A204.1 (cell line): ENCODE data around the gene NCL.
"Not testable (repeated sequence)": the region's sequence is repeated elsewhere in the genome, so short reads cannot be mapped to it uniquely, and the experiment has no call there.

Source experiments
- FAIRE-seq: peaks from 2 replicates; lab custom pipeline; 2012; peaks lifted over from hg19 to GRCh38; lab: Jason Lieb, UNC

NCL gene

GRCh38 chr2:231430437-231430836 lies 33.8 kb downstream of the NCL start:
- FAIRE-seq: not testable (repeated sequence)

GRCh38 chr2:231429901-231430300 lies 34.4 kb downstream of the NCL start:
- FAIRE-seq: no peak

DNA sequence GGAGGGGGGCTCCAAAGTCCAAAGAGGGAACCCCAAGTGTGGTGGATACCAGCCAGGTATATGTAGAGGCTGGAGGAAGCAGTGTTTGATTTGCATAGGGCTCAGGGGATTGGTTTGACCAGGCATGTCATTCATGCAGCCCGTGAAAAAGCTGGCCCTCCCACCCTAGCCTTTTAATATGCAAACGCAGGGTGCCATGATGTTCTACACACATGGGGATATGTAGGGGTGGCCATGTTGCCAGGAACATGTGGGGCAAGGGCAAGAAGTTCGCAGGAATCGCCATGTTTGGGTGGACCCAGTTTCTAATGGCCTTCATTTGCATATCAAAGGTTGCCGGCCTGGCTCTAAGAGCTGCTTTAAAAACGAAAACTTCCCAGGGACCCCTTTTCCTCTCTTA lies 35.1 kb downstream of the NCL start:
- FAIRE-seq: no peak

DNA sequence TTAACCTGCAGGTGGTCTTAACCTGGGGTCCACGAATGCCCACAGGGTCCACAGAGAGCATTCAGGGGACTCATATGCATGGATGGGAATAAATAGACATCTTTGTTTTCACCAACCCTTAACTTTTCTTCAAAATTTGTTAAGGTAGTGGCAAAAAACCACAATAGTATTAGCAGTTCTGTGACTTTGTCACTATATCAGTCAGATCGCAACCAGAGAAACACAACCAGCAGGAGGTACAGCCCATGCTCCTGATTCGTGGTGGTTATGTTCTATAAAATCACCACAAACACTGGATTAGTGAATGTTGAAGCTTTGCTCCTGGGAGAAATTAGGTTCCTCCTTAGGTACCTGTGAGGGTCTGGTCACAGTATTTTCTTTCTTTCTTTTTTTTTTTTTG lies 37.2 kb downstream of the NCL start:
- FAIRE-seq: no peak

DNA sequence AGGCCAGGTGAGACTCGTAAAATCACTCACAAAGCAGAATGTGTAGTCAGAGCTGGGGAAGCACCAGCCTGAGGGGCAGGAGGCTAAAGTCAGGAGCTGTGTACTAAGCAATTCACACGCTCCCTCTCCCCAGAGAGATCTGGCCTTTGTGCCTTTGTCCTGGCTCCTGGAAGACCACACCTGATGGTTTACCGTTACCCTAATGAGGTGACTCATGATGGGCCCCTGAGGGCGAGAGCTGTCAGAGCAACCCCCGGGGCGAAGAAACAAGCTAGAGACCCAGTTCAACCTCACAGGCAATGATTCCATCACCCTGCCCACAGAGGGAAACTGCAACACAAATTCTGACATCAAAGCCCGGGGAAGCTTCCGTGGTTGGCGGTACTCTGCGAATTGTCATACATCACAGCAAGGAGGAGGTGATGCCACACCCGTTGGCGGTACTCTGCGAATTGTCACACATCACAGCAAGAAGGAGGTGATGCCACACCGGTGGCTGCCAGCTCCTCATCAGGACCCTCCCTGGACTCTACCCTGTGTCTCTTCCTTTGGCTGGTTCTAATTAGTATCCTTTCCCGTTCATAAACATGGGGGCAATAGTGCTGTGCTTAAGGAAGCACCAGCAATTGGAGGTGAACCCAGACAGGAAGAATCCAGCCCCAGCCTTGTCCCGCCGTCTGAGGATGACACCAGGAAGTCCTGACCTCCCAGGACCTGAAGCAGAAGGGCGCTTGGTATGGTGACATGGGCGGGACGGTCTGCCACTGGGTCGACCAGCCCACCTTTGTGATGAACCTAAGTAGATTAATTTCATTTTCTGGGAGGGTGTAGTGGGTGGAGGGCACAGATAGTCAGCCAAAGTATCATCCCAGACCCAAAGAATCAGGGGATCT lies 38.2 kb downstream of the NCL start:
- no peak for FAIRE-seq

- FAIRE-seq: no peak
These were observed 38.9 kb downstream of the NCL start for GRCh38 chr2:231425291-231425810.

GRCh38 chr2:231423176-231423575 lies 41.1 kb downstream of the NCL start:
- no peak for FAIRE-seq

DNA sequence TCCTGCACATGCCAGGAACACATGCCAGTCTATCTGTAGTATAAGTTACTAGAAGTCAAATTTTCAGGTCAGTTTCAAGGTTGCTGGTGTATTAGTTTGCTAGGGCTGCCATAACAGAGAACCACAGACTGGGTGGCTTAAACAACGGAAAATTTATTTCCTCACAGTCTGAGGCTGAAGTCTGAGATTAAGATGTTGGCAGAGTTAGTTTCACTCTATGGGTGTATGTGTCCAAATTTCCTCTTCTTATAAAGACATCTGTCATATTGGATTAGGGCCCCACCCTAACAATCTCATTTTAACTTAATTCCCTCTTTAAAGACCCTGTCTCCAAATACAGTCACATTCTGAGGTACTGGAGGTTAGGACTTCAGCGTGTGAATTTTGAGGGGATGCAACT lies 42.2 kb downstream of the NCL start:
- FAIRE-seq: no peak

GRCh38 chr2:231421051-231421580 lies 43.2 kb downstream of the NCL start:
- FAIRE-seq: no peak

- FAIRE-seq: no peak
These were observed 45.3 kb downstream of the NCL start for GRCh38 chr2:231418820-231419640.

GRCh38 chr2:231415029-231415428 lies 49.3 kb downstream of the NCL start:
- FAIRE-seq: no peak

- no peak for FAIRE-seq
These were observed 50.3 kb downstream of the NCL start for GRCh38 chr2:231413921-231414476.

- no peak for FAIRE-seq
These were observed 50.8 kb downstream of the NCL start for GRCh38 chr2:231413456-231413855.

DNA sequence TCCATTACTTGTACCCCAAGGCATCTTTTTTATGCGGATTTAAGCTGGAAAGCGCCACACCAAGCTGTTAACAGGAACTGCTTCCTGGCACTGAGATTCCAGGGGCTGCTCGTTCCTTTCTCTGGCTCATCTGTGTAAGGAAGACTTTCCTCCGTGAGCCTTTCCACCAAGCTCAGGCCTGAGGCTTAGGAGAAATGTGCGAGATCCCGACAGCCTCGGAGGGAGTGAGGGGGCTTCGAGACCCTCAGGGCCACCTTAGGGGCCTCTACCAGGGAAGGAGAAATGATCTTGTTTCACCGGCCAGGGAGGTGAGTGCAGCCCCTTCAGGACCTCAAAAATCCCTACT lies 51.7 kb downstream of the NCL start:
- FAIRE-seq: no peak

GRCh38 chr2:231411831-231412617 lies 52.3 kb downstream of the NCL start:
- FAIRE-seq: no peak

- FAIRE-seq: no peak
These were observed 53.0 kb downstream of the NCL start for GRCh38 chr2:231411237-231411636.

DNA sequence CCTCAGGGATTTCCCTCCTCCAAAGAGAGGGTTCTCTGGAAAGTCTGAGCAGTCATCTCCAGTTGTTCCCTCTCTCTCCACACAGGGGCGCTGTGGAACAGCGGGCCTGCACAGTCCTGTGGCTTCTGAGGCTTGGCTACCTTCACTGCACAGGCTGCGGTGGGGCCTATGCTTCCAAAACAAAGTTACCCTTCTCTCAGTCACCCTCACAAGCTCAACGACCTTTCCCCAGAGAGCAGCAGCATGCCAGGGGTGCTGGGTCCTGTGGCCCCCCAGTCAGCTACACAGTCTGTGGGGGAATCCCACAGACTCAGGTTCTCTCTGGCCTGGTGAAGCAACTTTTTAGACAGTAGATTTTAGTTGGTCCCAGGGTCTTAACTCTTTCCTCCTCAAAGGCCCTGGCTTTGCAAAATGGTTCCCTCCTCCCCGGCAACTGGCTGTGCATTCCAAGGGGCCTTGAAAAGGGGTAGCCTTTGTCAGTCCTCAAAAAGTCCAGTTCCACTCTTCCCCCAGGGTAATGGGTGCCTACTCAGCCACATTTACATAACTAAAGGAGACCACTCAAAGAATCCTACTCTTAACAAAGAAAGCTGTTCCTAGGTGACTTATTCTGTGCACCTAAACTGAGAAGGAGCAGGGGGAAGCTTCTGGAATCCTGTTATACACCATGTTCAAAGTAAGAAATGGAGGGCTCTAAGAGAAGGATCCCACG lies 53.8 kb downstream of the NCL start:
- no peak for FAIRE-seq

DNA sequence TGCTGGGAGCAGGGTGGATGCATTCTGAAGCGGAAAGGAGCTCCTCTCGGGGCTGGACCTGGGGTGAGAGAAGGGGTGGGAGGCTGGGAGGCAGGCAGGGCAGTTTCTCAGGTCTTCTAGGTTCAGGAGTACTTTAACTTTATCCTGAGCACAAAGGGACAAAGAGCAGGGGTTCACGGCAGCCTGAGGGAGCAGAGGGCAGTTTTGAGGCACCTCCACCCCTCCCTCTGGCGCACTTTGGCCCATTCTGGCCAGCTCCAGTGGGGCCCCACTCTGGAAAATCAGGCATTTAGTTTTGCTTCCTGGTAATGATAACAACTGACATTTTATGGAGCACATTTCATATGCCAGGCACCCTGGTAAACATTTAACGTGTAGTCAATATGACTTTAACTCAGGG lies 54.5 kb downstream of the NCL start:
- FAIRE-seq: no peak

- FAIRE-seq: not testable (repeated sequence)
These were observed 56.0 kb downstream of the NCL start for GRCh38 chr2:231408304-231408703.

DNA sequence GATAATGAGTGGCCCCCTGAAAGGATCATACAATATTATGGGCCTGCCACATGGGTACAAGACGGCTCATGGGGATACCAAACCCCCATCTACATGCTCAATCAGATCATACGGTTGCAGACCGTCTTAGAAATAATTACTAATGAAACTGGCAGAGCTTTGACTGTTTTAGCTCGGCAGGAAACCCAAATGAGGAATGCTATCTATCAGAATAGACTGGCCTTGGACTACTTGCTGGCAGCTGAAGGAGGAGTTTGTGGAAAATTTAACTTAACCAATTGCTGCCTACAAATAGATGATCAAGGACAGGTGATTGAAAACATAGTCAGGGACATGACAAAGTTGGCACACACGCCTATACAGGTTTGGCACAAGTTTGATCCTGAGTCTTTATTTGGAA lies 56.6 kb downstream of the NCL start:
- FAIRE-seq: not testable (repeated sequence)
